LNCAP (cell line): ENCODE results near the gene FRMD1.

Source experiments
- CTCF ChIP-seq: fragments of 450-650 bp; IDR thresholded peaks from 2 replicates; pipeline ENCODE4 v1.5.1; 2017; ENCODE audit warnings: mild to moderate bottlenecking

The FRMD1 gene

GRCh38 chr6:168070804-168071203 is 8.2 kb downstream of the FRMD1 start:
- no peak for TF ChIP-seq CTCF

- no peak for TF ChIP-seq CTCF
Observed at GRCh38 chr6:168067081-168067759, 11.8 kb downstream of the FRMD1 start.

GRCh38 chr6:168064226-168064807 is 14.7 kb downstream of the FRMD1 start:
- TF ChIP-seq CTCF: no peak

GRCh38 chr6:168063431-168063830 is 15.6 kb downstream of the FRMD1 start:
- no peak for TF ChIP-seq CTCF

GRCh38 chr6:168062346-168063289 is 16.4 kb downstream of the FRMD1 start:
- no peak for TF ChIP-seq CTCF

GRCh38 chr6:168061269-168062210 is 17.5 kb downstream of the FRMD1 start:
- TF ChIP-seq CTCF: no peak

- TF ChIP-seq CTCF: peak; percentile 77
Observed at GRCh38 chr6:168060521-168060931, 18.5 kb downstream of the FRMD1 start.
